ENCODE data around the gene SLC30A1.

DNA sequence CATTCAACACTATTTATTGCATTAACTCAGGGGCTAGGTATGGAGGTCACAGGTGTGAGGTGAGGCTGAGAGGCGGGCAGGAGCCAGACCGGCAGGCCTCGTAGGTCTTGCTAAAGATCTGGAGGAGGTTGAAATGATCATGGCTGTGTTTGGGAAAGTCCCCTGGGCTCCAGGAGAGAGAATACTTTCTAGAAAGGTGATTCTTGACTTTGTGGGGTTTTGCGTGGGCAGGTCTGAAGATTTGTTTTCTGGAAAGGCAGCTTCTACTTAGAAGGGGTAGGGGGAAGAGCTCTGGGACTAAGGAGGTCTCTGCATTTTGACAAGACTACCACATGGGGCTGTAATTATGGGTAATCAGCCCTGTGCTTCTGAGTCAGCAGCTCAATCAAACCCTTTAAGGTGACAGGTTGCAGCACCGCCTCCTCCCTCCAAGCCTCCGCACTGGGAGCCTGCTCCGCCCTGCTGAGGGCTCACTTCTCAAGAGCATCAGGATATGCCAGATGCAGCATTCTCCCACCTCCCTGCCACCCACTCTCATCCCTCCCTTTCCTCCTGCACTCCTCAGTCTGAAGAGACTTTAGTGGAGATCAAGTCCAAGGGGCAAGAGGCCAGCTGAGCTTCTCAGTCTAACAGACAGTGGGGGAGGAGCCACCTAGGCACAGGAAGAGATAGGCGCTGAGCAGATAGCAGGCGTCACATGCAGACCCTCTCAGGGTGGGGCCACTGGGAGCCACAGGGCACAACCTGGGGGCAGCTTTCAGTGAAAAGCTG, 30.5 kb downstream of the SLC30A1 start:
- TF ChIP-seq, protein P1, sequence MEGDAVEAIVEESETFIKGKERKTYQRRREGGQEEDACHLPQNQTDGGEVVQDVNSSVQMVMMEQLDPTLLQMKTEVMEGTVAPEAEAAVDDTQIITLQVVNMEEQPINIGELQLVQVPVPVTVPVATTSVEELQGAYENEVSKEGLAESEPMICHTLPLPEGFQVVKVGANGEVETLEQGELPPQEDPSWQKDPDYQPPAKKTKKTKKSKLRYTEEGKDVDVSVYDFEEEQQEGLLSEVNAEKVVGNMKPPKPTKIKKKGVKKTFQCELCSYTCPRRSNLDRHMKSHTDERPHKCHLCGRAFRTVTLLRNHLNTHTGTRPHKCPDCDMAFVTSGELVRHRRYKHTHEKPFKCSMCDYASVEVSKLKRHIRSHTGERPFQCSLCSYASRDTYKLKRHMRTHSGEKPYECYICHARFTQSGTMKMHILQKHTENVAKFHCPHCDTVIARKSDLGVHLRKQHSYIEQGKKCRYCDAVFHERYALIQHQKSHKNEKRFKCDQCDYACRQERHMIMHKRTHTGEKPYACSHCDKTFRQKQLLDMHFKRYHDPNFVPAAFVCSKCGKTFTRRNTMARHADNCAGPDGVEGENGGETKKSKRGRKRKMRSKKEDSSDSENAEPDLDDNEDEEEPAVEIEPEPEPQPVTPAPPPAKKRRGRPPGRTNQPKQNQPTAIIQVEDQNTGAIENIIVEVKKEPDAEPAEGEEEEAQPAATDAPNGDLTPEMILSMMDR (IDR thresholded peaks at IDR 0.05 in 4 of 5, conservative IDR thresholded peaks at IDR 0.05 in 1 of 5): no peak
- no peak for TF ChIP-seq POLR2A (IDR thresholded peaks at IDR 0.05)
